ENCODE measurements around the gene GIT2. TPM values are rescaled to one million over a fixed set of nuclear protein-coding genes. Genes with fewer than 3 reads are reported as not detected.

The GIT2 gene
- total RNA-seq, 1 donor: 50.8 TPM

GRCh38 chr12:109880938-109881337, 115.2 kb downstream of the GIT2 start:
- DNase-seq (ENCODE audit: low read depth): no peak
- TF ChIP-seq CTCF (IDR thresholded peaks at IDR 0.05; ENCODE audit: insufficient read depth, low read length): no peak
- H3K4me3 ChIP-seq (ENCODE audit: low read depth, low read length): peak overlapping the region; percentile 71

GRCh38 chr12:109880043-109880931, 115.9 kb downstream of the GIT2 start, which contains the start of gene GLTP:
Gene GLTP, minus strand, starts transcription at chr12:109880541. Its CDS starts 167 bp downstream, at chr12:109880374.
- DNase-seq (ENCODE audit: low read depth): peak; percentile 59
- peak; percentile 40 for TF ChIP-seq CTCF (IDR thresholded peaks at IDR 0.05; ENCODE audit: insufficient read depth, low read length)
- H3K4me3 ChIP-seq (ENCODE audit: low read depth, low read length): peak within 1 kb of the TSS; percentile 88

Other genes starting within 250 kb of the GIT2 start
- gene TRPV4, start 163.0 kb downstream of the GIT2 start, total RNA-seq (ENCODE audit: low replicate concordance): 0.25 and 2.1 TPM in 2 replicates
- gene GLTP, start 115.8 kb downstream of the GIT2 start, total RNA-seq (ENCODE audit: low replicate concordance): 15.8 and 55.1 TPM in 2 replicates
- 8.4 and 11.5 TPM in 2 replicates for gene TCHP, start 96.1 kb downstream of the GIT2 start, total RNA-seq (ENCODE audit: low replicate concordance)
- 66.6 and 91.5 TPM in 2 replicates for gene ANKRD13A, start 3.1 kb upstream of the GIT2 start, total RNA-seq (ENCODE audit: low replicate concordance)
- 10.3 and 11.9 TPM in 2 replicates for gene C12orf76, start 52.2 kb upstream of the GIT2 start, total RNA-seq (ENCODE audit: low replicate concordance)
- gene IFT81, start 128.0 kb upstream of the GIT2 start, total RNA-seq (ENCODE audit: low replicate concordance): 20.4 and 30.8 TPM in 2 replicates

Measured in fibroblast of the aortic adventitia (primary cell).